Heart left ventricle (tissue), 13 donors: Measurements from ENCODE around the gene ASPSCR1.

Source experiments
- CTCF ChIP-seq, 12 donors: fragments of 200-600 bp; sonication (generic) in 4 of 12; IDR thresholded peaks; one replicate each; pipeline versions ENCODE4 v1.5.0 to v1.8.0; 2018 to 2022; ENCODE audit warnings: antibody characterized with exemption in 12 of 12, mild to moderate bottlenecking in 5 of 12
- POLR2A ChIP-seq, 2 donors: fragments of 450-650 bp; IDR thresholded peaks; one replicate each; pipeline ENCODE4 v1.6.1; 2017; ENCODE audit warnings: antibody characterized with exemption in 2 of 2, mild to moderate bottlenecking in 2 of 2, moderate library complexity in 2 of 2
- donor health status: ischemic (EF 13 %, LVEDD 7.1; RV severe dilation, severe dysfunction).
- donor health status: DM: no; HTN: yes; CAD: no.
- donor health status: DM: no; HTN: no; CAD: no.
- donor health status: ischemic (EF 25% LVEDD 6.9; RV normal size, moderate dysfunction).
- donor health status: ischemic (EF 25% LVEDD 5.7; RV mildly dilated, moderate dysfunction).
- donor health status: ischemic (EF 35%, LVEDD 5.7; RV mildly dilated, moderate dysfunction).
- donor health status: nonischemic (EF 11% LVEDD 7.7; RV severe dilation, severe dysfunction).
- donor health status: DM: yes; HTN: yes; CAD: no.
- donor health status: PGD.
- donor health status: ischemic (EF 29% LVEDD 5.4; RV normal size, mild dysfunction).
- donor health status: nonischemic (EF 23%, LVEDD 6.1; RV moderate dilation, normal function).

- TF ChIP-seq CTCF (IDR thresholded peaks at IDR 0.05), result no peak
- no peak for TF ChIP-seq POLR2A (IDR thresholded peaks at IDR 0.05)
Measured at GRCh38 chr17:82055965-82056728, 78.7 kb downstream of the ASPSCR1 start.
